ENCODE data around the gene GGT7.
"Not testable (repeated sequence)": the region's sequence is repeated elsewhere in the genome, so short reads cannot be mapped to it uniquely, and the experiment has no call there.

GGT7 gene

GRCh38 chr20:34881689-34882088 lies 9.0 kb upstream of the GGT7 start:
- DNase-seq (ENCODE audit: low spot score), result no peak

- not testable (repeated sequence) for DNase-seq (ENCODE audit: low spot score)
Observed at GRCh38 chr20:34880971-34881370, 8.3 kb upstream of the GGT7 start.

GRCh38 chr20:34880215-34880850 lies 7.7 kb upstream of the GGT7 start:
- no peak for DNase-seq (ENCODE audit: low spot score)

- DNase-seq (ENCODE audit: low spot score), result peak; percentile 95
Observed at GRCh38 chr20:34876406-34877282, 4.0 kb upstream of the GGT7 start, which contains the start of gene ACSS2. Gene ACSS2 (plus strand): TSS chr20:34876612. CDS start chr20:34876646, 34 bp downstream.

GRCh38 chr20:34875642-34876405 lies 3.2 kb upstream of the GGT7 start:
- DNase-seq (ENCODE audit: low spot score), result no peak

- DNase-seq (ENCODE audit: low spot score), result peak; percentile 54
Observed at GRCh38 chr20:34874094-34874654, 1.5 kb upstream of the GGT7 start.

GRCh38 chr20:34873583-34874093 lies 982 bp upstream of the GGT7 start:
- no peak for DNase-seq (ENCODE audit: low spot score)

- DNase-seq (ENCODE audit: low spot score), result no peak
Observed at GRCh38 chr20:34871966-34872621, 562 bp downstream of the GGT7 start.

GRCh38 chr20:34871320-34871926 lies 1.2 kb downstream of the GGT7 start:
- DNase-seq (ENCODE audit: low spot score), result no peak

- no peak for DNase-seq (ENCODE audit: low spot score)
Observed at GRCh38 chr20:34864216-34864615, 8.4 kb downstream of the GGT7 start.

- DNase-seq (ENCODE audit: low spot score), result no peak
Observed at GRCh38 chr20:34863421-34863965, 9.2 kb downstream of the GGT7 start.

- DNase-seq (ENCODE audit: low spot score), result no peak
Observed at GRCh38 chr20:34862724-34863123, 9.9 kb downstream of the GGT7 start.

GRCh38 chr20:34861386-34862084 lies 11.1 kb downstream of the GGT7 start:
- no peak for DNase-seq (ENCODE audit: low spot score)

GRCh38 chr20:34859826-34860545 lies 12.7 kb downstream of the GGT7 start:
- no peak for DNase-seq (ENCODE audit: low spot score)

- DNase-seq (ENCODE audit: low spot score), result no peak
Observed at GRCh38 chr20:34859367-34859766, 13.3 kb downstream of the GGT7 start.

- no peak for DNase-seq (ENCODE audit: low spot score)
Observed at GRCh38 chr20:34852298-34852697, 20.4 kb downstream of the GGT7 start.

GRCh38 chr20:34850969-34851368 lies 21.7 kb downstream of the GGT7 start:
- DNase-seq (ENCODE audit: low spot score), result no peak

- DNase-seq (ENCODE audit: low spot score), result no peak
Observed at GRCh38 chr20:34849778-34850177, 22.9 kb downstream of the GGT7 start.

- no peak for DNase-seq (ENCODE audit: low spot score)
Observed at GRCh38 chr20:34848597-34848996, 24.1 kb downstream of the GGT7 start.
